Vagina (tissue), 2 donors: Measurements from ENCODE around the gene C11orf97.

Experiments used
- CTCF ChIP-seq, 3 experiments: fragments of 450-650 bp in 2 of 3; fragments of 200-600 bp in 1 of 3; sonication (generic) in 1 of 3; IDR thresholded peaks; one replicate each; pipeline ENCODE4 v1.5.1; 2017 to 2019; ENCODE audit warnings: antibody characterized with exemption in 3 of 3, mild to moderate bottlenecking in 2 of 3, moderate library complexity in 2 of 3
- POLR2A ChIP-seq, 2 donors: fragments of 450-650 bp; IDR thresholded peaks; one replicate each; pipeline ENCODE4 v1.6.1; 2017; ENCODE audit warnings: antibody characterized with exemption in 2 of 2, mild to moderate bottlenecking in 2 of 2, moderate library complexity in 2 of 2

DNA sequence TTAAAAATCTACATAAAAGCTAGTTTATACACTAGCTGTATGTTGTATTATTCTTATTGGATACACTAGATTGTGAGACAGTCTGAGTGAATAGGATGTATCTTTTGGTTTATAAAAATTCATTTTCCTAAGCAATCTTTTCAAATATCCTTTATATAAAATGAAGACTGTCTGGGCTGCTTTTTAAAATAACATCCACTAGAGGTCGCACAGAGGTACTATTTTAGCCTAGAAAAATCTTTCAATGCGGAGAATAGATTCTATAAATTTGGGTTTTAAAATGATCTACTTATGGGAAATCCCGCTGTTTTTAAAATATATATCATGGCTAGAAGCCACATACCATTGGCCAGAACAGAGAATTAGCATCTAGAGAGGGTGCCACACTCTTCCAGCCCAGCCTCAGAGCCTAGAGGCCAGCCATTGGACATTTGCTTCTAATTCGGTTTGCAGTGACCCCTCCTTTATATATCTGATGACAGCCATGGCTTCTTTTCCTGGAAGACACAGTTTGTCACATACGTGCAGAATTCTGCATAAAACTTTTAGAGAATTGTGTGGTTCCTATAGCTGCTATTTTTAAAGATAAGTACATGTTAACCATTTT lies 7.3 kb downstream of the C11orf97 start:
- TF ChIP-seq CTCF (IDR thresholded peaks at IDR 0.05) (peak in 2 of 3 experiments; percentile 37 to 62), POLR2A (IDR thresholded peaks at IDR 0.05) (no peak)
